Common myeloid progenitor, CD34-positive (primary cell): ENCODE measurements around the gene SAA1. TPM values are rescaled to one million over a fixed set of nuclear protein-coding genes. Genes with fewer than 3 reads are reported as not detected.

Source experiments
- CTCF ChIA-PET: fragments of 350-600 bp; sonication (Branson Sonifier 250); formaldehyde crosslinking; loops from one replicate; lab custom pipeline; 2021; ENCODE audit warnings: antibody characterized with exemption; lab: Charles Lee
- POLR2A ChIA-PET: fragments of 350-600 bp; sonication (Branson Sonifier 250); formaldehyde crosslinking; loops from one replicate; lab custom pipeline; 2021; ENCODE audit warnings: antibody characterized with exemption; lab: Charles Lee
- DNase-seq, 3 donors: peaks; one replicate each; pipeline versions ENCODE4 v3.0.0 to v3.0.0-alpha.2; 2013
- H3K27ac ChIP-seq, 2 experiments: 1 replicate in 1 of 2; 2 replicates in 1 of 2; pipeline ENCODE4 v1.7.0; 2013; ENCODE audit warnings: inconsistent platforms in 2 of 2, low read length in 2 of 2, mild to moderate bottlenecking in 2 of 2, low read depth in 1 of 2, moderate library complexity in 1 of 2; ENCODE audit not compliant: severe bottlenecking in 2 of 2, insufficient read depth in 1 of 2, poor library complexity in 1 of 2
- H3K27me3 ChIP-seq, 5 experiments: replicated peaks in 2 of 5; 1 replicate in 3 of 5; 2 replicates in 2 of 5; pipeline versions ENCODE4 v1.6.1 to v1.7.0; 2013; ENCODE audit warnings: low read length in 4 of 5, mild to moderate bottlenecking in 2 of 5, moderate library complexity in 2 of 5, inconsistent platforms in 1 of 5; ENCODE audit not compliant: insufficient read depth in 5 of 5, control insufficient read depth in 4 of 5
- H3K36me3 ChIP-seq, 4 experiments: 1 replicate in 2 of 4; 2 replicates in 2 of 4; pipeline versions ENCODE4 v1.6.1 to v1.7.0; 2013; ENCODE audit warnings: low read length in 3 of 4, control low read depth in 1 of 4, mild to moderate bottlenecking in 1 of 4; ENCODE audit not compliant: control insufficient read depth in 4 of 4, insufficient read depth in 4 of 4
- H3K4me1 ChIP-seq, 4 experiments: 1 replicate in 3 of 4; 2 replicates in 1 of 4; pipeline versions ENCODE4 v1.6.1 to v1.7.1; 2013; ENCODE audit warnings: low read length in 3 of 4, mild to moderate bottlenecking in 3 of 4, control low read depth in 1 of 4, inconsistent platforms in 1 of 4, moderate library complexity in 1 of 4; ENCODE audit not compliant: control insufficient read depth in 4 of 4, insufficient read depth in 4 of 4; ENCODE audit errors: control extremely low read depth in 1 of 4
- H3K4me3 ChIP-seq, 7 experiments: 1 replicate in 4 of 7; 2 replicates in 3 of 7; pipeline versions ENCODE4 v1.5.1 to v1.7.0; 2013; ENCODE audit warnings: mild to moderate bottlenecking in 7 of 7, low read length in 6 of 7, moderate library complexity in 6 of 7, inconsistent platforms in 2 of 7, low read depth in 2 of 7, control low read depth in 1 of 7; ENCODE audit not compliant: insufficient read depth in 4 of 7, control insufficient read depth in 1 of 7; ENCODE audit errors: extremely low read depth in 1 of 7
- H3K9me3 ChIP-seq, 5 experiments: 1 replicate in 4 of 5; 2 replicates in 1 of 5; pipeline versions ENCODE4 v1.6.1 to v1.7.1; 2013; ENCODE audit warnings: low read length in 4 of 5, mild to moderate bottlenecking in 2 of 5, inconsistent platforms in 1 of 5, low read depth in 1 of 5, moderate library complexity in 1 of 5; ENCODE audit not compliant: control insufficient read depth in 4 of 5, insufficient read depth in 2 of 5; ENCODE audit errors: control extremely low read depth in 1 of 5
- WGBS: methylation state at CpG from one replicate; pipeline ENCODE4 v1.1.5; 2013; ENCODE audit not compliant: insufficient coverage; 5-methylcytosine and 5-hydroxymethylcytosine counted together
- polyA plus RNA-seq: library from polyadenylated mRNA; unstranded; fragments of 120-200 nt; gene quantifications from one replicate; pipeline ENCODE4 v1.2.1, GENCODE V29; 2013

The SAA1 gene
- not detected for polyA plus RNA-seq

DNA sequence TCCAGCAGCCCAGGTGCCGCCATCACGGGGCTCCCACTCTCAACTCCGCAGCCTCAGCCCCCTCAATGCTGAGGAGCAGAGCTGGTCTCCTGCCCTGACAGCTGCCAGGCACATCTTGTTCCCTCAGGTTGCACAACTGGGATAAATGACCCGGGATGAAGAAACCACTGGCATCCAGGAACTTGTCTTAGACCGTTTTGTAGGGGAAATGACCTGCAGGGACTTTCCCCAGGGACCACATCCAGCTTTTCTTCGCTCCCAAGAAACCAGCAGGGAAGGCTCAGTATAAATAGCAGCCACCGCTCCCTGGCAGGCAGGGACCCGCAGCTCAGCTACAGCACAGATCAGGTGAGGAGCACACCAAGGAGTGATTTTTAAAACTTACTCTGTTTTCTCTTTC is at the start of gene SAA1:
Gene SAA1 (plus strand): TSS at position 316 of the 400 bp plus-strand sequence. CDS start 624 bp downstream, outside the sequence.
- 82% methylated on average over 5 of the region's 8 CpGs for WGBS
- H3K4me1 ChIP-seq, result no peaks in the 10 kb centered on the region
- no peak for DNase-seq
- no peak within 1 kb of the TSS for H3K4me3 ChIP-seq
- no peaks in the 10 kb centered on the region for H3K9me3 ChIP-seq
- H3K27me3 ChIP-seq, result no peaks in the 10 kb centered on the region
- H3K27ac ChIP-seq, result no peak within 1 kb of the TSS
- ChIA-PET POLR2A (no interaction called here), CTCF (no interaction called here)
- H3K36me3 ChIP-seq, result no peaks in the 10 kb centered on the region

DNA sequence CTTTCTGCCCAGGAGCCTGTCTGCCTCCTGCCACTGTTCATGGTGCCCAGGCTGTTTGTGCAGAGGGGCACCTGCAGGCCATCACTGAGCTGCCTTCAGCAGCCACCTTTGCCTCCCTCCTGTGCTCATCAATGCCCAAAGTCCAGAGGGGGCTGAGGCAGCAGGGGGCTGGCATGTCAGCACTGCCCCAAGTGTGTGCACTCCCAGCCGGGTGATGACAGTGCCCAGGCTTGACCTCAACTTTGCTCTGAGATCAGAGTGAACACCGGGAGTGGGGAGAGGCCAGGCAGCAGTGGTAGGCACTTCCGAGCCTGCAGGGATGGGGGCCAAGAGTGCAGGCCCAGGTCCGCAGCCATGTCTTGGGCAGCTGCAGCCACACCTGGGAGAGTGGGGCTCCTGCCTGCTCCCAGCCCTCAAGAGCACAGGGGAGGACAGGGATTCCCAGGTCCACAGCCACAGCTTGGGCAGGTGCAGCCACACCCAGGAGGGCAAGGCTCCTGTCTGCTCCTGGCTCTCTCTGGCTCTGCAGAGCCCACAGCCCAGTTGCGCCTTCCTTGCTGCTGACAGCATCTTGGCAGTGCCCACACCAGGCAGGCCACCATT is 44.7 kb upstream of the SAA1 start:
- peaks cover 0 to 4% (median 0%) of the 10 kb centered on the region in 5 experiments for H3K27me3 ChIP-seq
- POLR2A ChIA-PET, result interaction anchor here (0.7 kb wide), 1 partner anchor 20 kb away, joined by 3 read pairs; no protein-coding TSS in a partner anchor
- CTCF ChIA-PET, result interaction anchor here (1.6 kb wide), 1 partner anchor 18 kb away, joined by 6 read pairs; no protein-coding TSS in a partner anchor
- H3K4me1 ChIP-seq, result no peaks in the 10 kb centered on the region
- no peak overlapping the region for H3K27ac ChIP-seq
- H3K4me3 ChIP-seq, result no peak overlapping the region
- H3K36me3 ChIP-seq, result no peaks in the 10 kb centered on the region
- no peak for DNase-seq
- H3K9me3 ChIP-seq, result peaks cover 0 to 12% (median 5%) of the 10 kb centered on the region in 5 experiments
- 80% methylated on average over 5 of the region's 5 CpGs for WGBS

DNA sequence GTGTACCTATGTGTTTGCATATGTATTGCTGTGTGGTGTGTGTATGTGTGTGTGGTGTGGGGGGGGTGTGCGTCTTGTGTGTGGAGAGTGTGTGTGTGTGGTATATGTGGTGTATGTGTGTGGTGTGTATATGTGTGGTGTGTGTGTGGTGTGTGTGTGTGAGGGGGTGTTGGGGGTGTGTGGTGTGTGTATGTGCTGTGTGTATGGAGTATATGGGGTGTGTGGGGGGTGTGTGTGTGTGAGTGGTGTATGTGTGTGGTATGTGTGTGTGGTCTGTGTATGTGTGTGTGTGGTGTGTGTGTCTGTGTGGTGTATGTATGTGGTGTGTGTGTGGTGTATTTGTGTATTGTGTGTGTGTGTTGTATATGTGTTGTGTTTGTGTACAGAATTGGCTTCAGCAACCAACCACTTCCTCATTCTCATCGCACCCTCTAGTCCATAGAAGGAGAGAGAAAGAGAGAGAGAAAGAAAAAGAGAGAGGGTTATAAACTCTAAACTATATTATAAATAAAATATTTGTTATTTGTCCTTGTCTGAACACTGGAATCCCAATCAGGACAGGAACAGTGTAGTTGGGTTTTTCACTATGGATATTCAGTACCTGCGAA is 43.1 kb upstream of the SAA1 start:
- WGBS, result 86% methylated on average over 1 of the region's 3 CpGs
- H3K27me3 ChIP-seq, result peaks cover 0 to 4% (median 0%) of the 10 kb centered on the region in 5 experiments
- no peak overlapping the region for H3K27ac ChIP-seq
- ChIA-PET CTCF (no interaction called here), POLR2A (no interaction called here)
- no peaks in the 10 kb centered on the region for H3K36me3 ChIP-seq
- no peak overlapping the region for H3K4me3 ChIP-seq
- peaks cover 0 to 12% (median 5%) of the 10 kb centered on the region in 5 experiments for H3K9me3 ChIP-seq
- H3K4me1 ChIP-seq, result no peaks in the 10 kb centered on the region
- peak in 2 of 3 donors; percentile 8 to 13 for DNase-seq

GRCh38 chr11:18223591-18224387 is 42.3 kb upstream of the SAA1 start:
- Histone ChIP-seq H3K4me3 (no peak overlapping the region), H3K9me3 (peaks cover 0 to 12% (median 5%) of the 10 kb centered on the region in 5 experiments), H3K27ac (no peak overlapping the region), H3K4me1 (no peaks in the 10 kb centered on the region), H3K27me3 (peaks cover 0 to 4% (median 0%) of the 10 kb centered on the region in 5 experiments), H3K36me3 (no peaks in the 10 kb centered on the region)
- POLR2A ChIA-PET, result no interaction called here
- DNase-seq, result no peak
- CTCF ChIA-PET, result interaction anchor here (1.2 kb wide), 1 partner anchor 21 kb away, joined by 4 read pairs; no protein-coding TSS in a partner anchor
- WGBS, result 0% methylated on average over 1 of the region's 3 CpGs

GRCh38 chr11:18225913-18226312 is 40.2 kb upstream of the SAA1 start:
- WGBS, result no CpG with 5 or more reads among the region's 2 CpGs
- Histone ChIP-seq H3K4me1 (peaks cover 0 to 3% (median under 1%) of the 10 kb centered on the region in 4 experiments), H3K36me3 (no peaks in the 10 kb centered on the region), H3K9me3 (peaks cover 0 to 7% (median 1%) of the 10 kb centered on the region in 5 experiments), H3K27me3 (peaks cover 0 to 3% (median 0%) of the 10 kb centered on the region in 5 experiments), H3K4me3 (no peak overlapping the region), H3K27ac (no peak overlapping the region)
- DNase-seq, result no peak
- CTCF ChIA-PET, result no interaction called here
- POLR2A ChIA-PET, result no interaction called here

- H3K36me3 ChIP-seq, result no peaks in the 10 kb centered on the region
- peaks cover 0 to 4% (median 0%) of the 10 kb centered on the region in 5 experiments for H3K9me3 ChIP-seq
- H3K27ac ChIP-seq, result no peak overlapping the region
- DNase-seq, result peak in 1 of 3 donors; percentile 17
- POLR2A ChIA-PET, result no interaction called here
- peaks cover 0 to 3% (median under 1%) of the 10 kb centered on the region in 4 experiments for H3K4me1 ChIP-seq
- H3K4me3 ChIP-seq, result no peak overlapping the region
- WGBS, result no CpG with 5 or more reads among the region's 3 CpGs
- CTCF ChIA-PET, result interaction anchor here (1.1 kb wide), 1 partner anchor 17 kb away, joined by 3 read pairs; no protein-coding TSS in a partner anchor
- H3K27me3 ChIP-seq, result no peaks in the 10 kb centered on the region
These were observed 36.6 kb upstream of the SAA1 start for GRCh38 chr11:18229501-18229900.
